Loucy (cell line): ENCODE measurements around the gene SPOCK3.

ENCODE experiments used
- H2AFZ ChIP-seq: fragments of 200-600 bp; sonication (generic); 2 replicates; pipeline ENCODE4 v1.6.0; 2016; ENCODE audit warnings: antibody characterized with exemption, mild to moderate bottlenecking, low read length, moderate library complexity
- H3F3A ChIP-seq: fragments of 200-600 bp; 2 replicates; pipeline ENCODE4 v1.6.0; 2016; ENCODE audit warnings: antibody characterized with exemption, low read depth, mild to moderate bottlenecking
- H3K27me3 ChIP-seq: fragments of 200-600 bp; sonication (generic); 2 replicates; pipeline ENCODE4 v1.6.1; 2014; ENCODE audit warnings: low read length, mild to moderate bottlenecking; ENCODE audit not compliant: insufficient read depth, poor library complexity, severe bottlenecking
- H3K36me3 ChIP-seq: fragments of 200-600 bp; sonication (generic); 2 replicates; pipeline ENCODE4 v1.6.1; 2016; ENCODE audit warnings: low read length; ENCODE audit not compliant: insufficient read depth
- H3K4me1 ChIP-seq: fragments of 200-600 bp; sonication (generic); 2 replicates; pipeline ENCODE4 v1.5.1; 2014; ENCODE audit warnings: low read length, mild to moderate bottlenecking; ENCODE audit not compliant: insufficient read depth, poor library complexity, severe bottlenecking
- H3K4me2 ChIP-seq: fragments of 200-600 bp; sonication (generic); 2 replicates; pipeline ENCODE4 v1.6.0; 2014; ENCODE audit warnings: antibody characterized with exemption, low read length, low read depth, mild to moderate bottlenecking; ENCODE audit not compliant: poor library complexity, severe bottlenecking
- H3K4me3 ChIP-seq: fragments of 200-600 bp; sonication (generic); 2 replicates; pipeline ENCODE4 v1.5.1; 2014; ENCODE audit warnings: low read length, mild to moderate bottlenecking, mixed read lengths; ENCODE audit not compliant: poor library complexity, severe bottlenecking
- H3K79me2 ChIP-seq: fragments of 200-600 bp; sonication (generic); 2 replicates; pipeline ENCODE4 v1.6.1; 2014; ENCODE audit warnings: low read length; ENCODE audit not compliant: insufficient read depth
- H3K9ac ChIP-seq: fragments of 200-600 bp; sonication (generic); 2 replicates; pipeline ENCODE4 v1.6.0; 2014; ENCODE audit warnings: mild to moderate bottlenecking, low read depth, low read length, moderate library complexity; ENCODE audit not compliant: poor library complexity, severe bottlenecking
- H3K9me2 ChIP-seq: fragments of 200-600 bp; sonication (generic); replicated peaks from 2 replicates; pipeline ENCODE4 v1.6.1; 2016; ENCODE audit warnings: low read depth, low read length, mixed read lengths
- H3K9me3 ChIP-seq: fragments of 200-600 bp; sonication (generic); 2 replicates; pipeline ENCODE4 v1.6.1; 2014; ENCODE audit warnings: mild to moderate bottlenecking, antibody characterized with exemption, low read length, low read depth; ENCODE audit not compliant: insufficient read depth
- H4K20me1 ChIP-seq: fragments of 200-600 bp; sonication (generic); 2 replicates; pipeline ENCODE4 v1.6.0; 2014; ENCODE audit warnings: antibody characterized with exemption, low read length, mild to moderate bottlenecking; ENCODE audit not compliant: insufficient read depth, poor library complexity, severe bottlenecking
- CTCF ChIP-seq: fragments of 200-600 bp; sonication (generic); conservative IDR thresholded peaks from 2 replicates; pipeline ENCODE4 v1.5.1; 2014; ENCODE audit warnings: mild to moderate bottlenecking, antibody characterized with exemption, low read length
- EZH2phosphoT487 ChIP-seq: fragments of 200-600 bp; IDR thresholded peaks from 2 replicates; pipeline ENCODE4 v1.6.1; 2018; ENCODE audit warnings: antibody characterized with exemption, mild to moderate bottlenecking, moderate library complexity, borderline replicate concordance

The SPOCK3 gene

GRCh38 chr4:167014944-167015343, 219.3 kb downstream of the SPOCK3 start:
- H4K20me1 ChIP-seq, result no peaks in the 10 kb centered on the region
- no peaks in the 10 kb centered on the region for H3K9me3 ChIP-seq
- H3F3A ChIP-seq, result no peaks in the 10 kb centered on the region
- no peaks in the 10 kb centered on the region for H3K79me2 ChIP-seq
- no peak overlapping the region for H3K4me2 ChIP-seq
- H3K4me1 ChIP-seq, result no peaks in the 10 kb centered on the region
- H2AFZ ChIP-seq, result no peak overlapping the region
- no peaks in the 10 kb centered on the region for H3K27me3 ChIP-seq
- no peaks in the 10 kb centered on the region for H3K9me2 ChIP-seq
- H3K9ac ChIP-seq, result no peak overlapping the region
- H3K36me3 ChIP-seq, result no peaks in the 10 kb centered on the region
- no peak overlapping the region for H3K4me3 ChIP-seq
- TF ChIP-seq CTCF, result no peak
- no peak for TF ChIP-seq EZH2phosphoT487

GRCh38 chr4:167003326-167003725, 231.0 kb downstream of the SPOCK3 start:
- Histone ChIP-seq H3K4me2 (no peak overlapping the region), H3K79me2 (no peaks in the 10 kb centered on the region), H2AFZ (no peak overlapping the region), H3K9ac (no peak overlapping the region), H3K27me3 (no peaks in the 10 kb centered on the region), H3K4me3 (no peak overlapping the region), H4K20me1 (no peaks in the 10 kb centered on the region), H3K9me2 (no peaks in the 10 kb centered on the region), H3K4me1 (no peaks in the 10 kb centered on the region), H3F3A (no peaks in the 10 kb centered on the region), H3K36me3 (no peaks in the 10 kb centered on the region), H3K9me3 (no peaks in the 10 kb centered on the region)
- no peak for TF ChIP-seq CTCF
- no peak for TF ChIP-seq EZH2phosphoT487

- TF ChIP-seq EZH2phosphoT487 (no peak), CTCF (no peak)
- no peaks in the 10 kb centered on the region for H3K27me3 ChIP-seq
- no peaks in the 10 kb centered on the region for H3K9me3 ChIP-seq
- no peaks in the 10 kb centered on the region for H3K4me1 ChIP-seq
- no peak overlapping the region for H3K4me3 ChIP-seq
- no peaks in the 10 kb centered on the region for H3K36me3 ChIP-seq
- no peak overlapping the region for H3K4me2 ChIP-seq
- H3K79me2 ChIP-seq, result no peaks in the 10 kb centered on the region
- H2AFZ ChIP-seq, result no peak overlapping the region
- no peaks in the 10 kb centered on the region for H3F3A ChIP-seq
- H3K9me2 ChIP-seq, result no peaks in the 10 kb centered on the region
- H3K9ac ChIP-seq, result no peak overlapping the region
- H4K20me1 ChIP-seq, result no peaks in the 10 kb centered on the region
These were observed 234.0 kb downstream of the SPOCK3 start for GRCh38 chr4:167000141-167000852.
